ENCODE measurements around the gene BAZ1B.

DNA sequence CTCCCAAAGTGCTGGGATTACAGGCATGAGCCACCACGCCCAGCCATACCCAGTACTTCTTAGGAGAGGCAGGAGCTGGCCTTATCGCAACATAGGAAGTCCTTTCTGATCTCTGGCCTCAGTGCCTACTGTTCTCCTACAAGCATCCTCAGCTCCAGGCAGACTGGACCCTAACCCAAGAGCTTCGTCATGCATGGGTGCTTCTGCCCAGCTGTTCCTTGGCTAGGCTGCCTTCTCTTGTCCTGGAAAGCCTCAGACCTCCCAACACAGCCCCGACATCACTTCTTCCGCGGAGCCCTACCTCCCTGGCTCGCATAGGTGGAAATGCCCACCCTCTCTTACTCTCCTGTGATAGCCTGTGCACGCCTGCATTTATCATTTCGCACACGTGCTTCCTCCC, 19.6 kb upstream of the BAZ1B start:
- TF ChIP-seq, protein P1, sequence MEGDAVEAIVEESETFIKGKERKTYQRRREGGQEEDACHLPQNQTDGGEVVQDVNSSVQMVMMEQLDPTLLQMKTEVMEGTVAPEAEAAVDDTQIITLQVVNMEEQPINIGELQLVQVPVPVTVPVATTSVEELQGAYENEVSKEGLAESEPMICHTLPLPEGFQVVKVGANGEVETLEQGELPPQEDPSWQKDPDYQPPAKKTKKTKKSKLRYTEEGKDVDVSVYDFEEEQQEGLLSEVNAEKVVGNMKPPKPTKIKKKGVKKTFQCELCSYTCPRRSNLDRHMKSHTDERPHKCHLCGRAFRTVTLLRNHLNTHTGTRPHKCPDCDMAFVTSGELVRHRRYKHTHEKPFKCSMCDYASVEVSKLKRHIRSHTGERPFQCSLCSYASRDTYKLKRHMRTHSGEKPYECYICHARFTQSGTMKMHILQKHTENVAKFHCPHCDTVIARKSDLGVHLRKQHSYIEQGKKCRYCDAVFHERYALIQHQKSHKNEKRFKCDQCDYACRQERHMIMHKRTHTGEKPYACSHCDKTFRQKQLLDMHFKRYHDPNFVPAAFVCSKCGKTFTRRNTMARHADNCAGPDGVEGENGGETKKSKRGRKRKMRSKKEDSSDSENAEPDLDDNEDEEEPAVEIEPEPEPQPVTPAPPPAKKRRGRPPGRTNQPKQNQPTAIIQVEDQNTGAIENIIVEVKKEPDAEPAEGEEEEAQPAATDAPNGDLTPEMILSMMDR (IDR thresholded peaks at IDR 0.05), result no peak
- TF ChIP-seq POLR2A (IDR thresholded peaks at IDR 0.05) (no peak), EP300 (IDR thresholded peaks at IDR 0.05) (no peak), POLR2AphosphoS5 (IDR thresholded peaks at IDR 0.05) (no peak)

Data from stomach (tissue), 4 donors.